HepG2 (cell line): Measurements from ENCODE around the gene SPEM2. TPM values are rescaled to one million over a fixed set of nuclear protein-coding genes. Genes with fewer than 3 reads are reported as not detected.

Experiments
- BHLHE40 ChIP-seq: IDR thresholded peaks from 2 replicates; pipeline ENCODE4 v1.6.1; 2011; ENCODE audit warnings: low read length, improper control_type of control experiment
- BRCA1 ChIP-seq: sonication (generic); formaldehyde crosslinking; IDR thresholded peaks from 2 replicates; pipeline ENCODE4 v1.4.0; 2020; ENCODE audit warnings: missing genetic modification reagents
- KDM5A ChIP-seq: fragments of 200-600 bp; sonication (generic); IDR thresholded peaks from 2 replicates; pipeline ENCODE4 v1.7.0; 2018; ENCODE audit warnings: antibody characterized with exemption, mild to moderate bottlenecking, low read length, borderline replicate concordance
- KDM5B ChIP-seq: sonication (generic); formaldehyde crosslinking; IDR thresholded peaks from 2 replicates; pipeline ENCODE4 v1.4.0; 2020; ENCODE audit warnings: missing genetic modification reagents, mild to moderate bottlenecking, borderline replicate concordance
- MXD4 ChIP-seq: IDR thresholded peaks from 2 replicates; pipeline ENCODE4 v1.6.1; 2016; ENCODE audit warnings: mild to moderate bottlenecking, missing biosample characterization, missing genetic modification reagents
- NCOA5 ChIP-seq: sonication (generic); formaldehyde crosslinking; IDR thresholded peaks from 2 replicates; pipeline ENCODE4 v1.4.0; 2020; ENCODE audit warnings: missing genetic modification reagents
- NR2F6 ChIP-seq, 2 experiments: IDR thresholded peaks; 2 replicates each; pipeline ENCODE4 v1.6.1; 2016; ENCODE audit warnings: antibody characterized with exemption in 1 of 2, mild to moderate bottlenecking in 1 of 2
- PHF20 ChIP-seq: sonication (generic); formaldehyde crosslinking; IDR thresholded peaks from 2 replicates; pipeline ENCODE4 v1.5.0; 2020; ENCODE audit warnings: mild to moderate bottlenecking, missing genetic modification reagents
- SALL2 ChIP-seq: sonication (generic); formaldehyde crosslinking; IDR thresholded peaks from 2 replicates; pipeline ENCODE4 v1.8.1; 2023; ENCODE audit warnings: mild to moderate bottlenecking, missing genetic modification reagents, inconsistent platforms
- SP1 ChIP-seq, 2 experiments: fragments of 450-650 bp in 1 of 2; sonication (generic) in 1 of 2; formaldehyde crosslinking in 1 of 2; IDR thresholded peaks; 2 replicates each; pipeline versions ENCODE4 v1.4.0 to v1.6.1; 2016 to 2020; ENCODE audit warnings: missing genetic modification reagents in 1 of 2
- TCF7L2 ChIP-seq: IDR thresholded peaks from 2 replicates; pipeline ENCODE4 v1.6.1; 2011; ENCODE audit warnings: mild to moderate bottlenecking, low read depth, low read length, moderate library complexity
- TFDP2 ChIP-seq: sonication (generic); formaldehyde crosslinking; IDR thresholded peaks from 2 replicates; pipeline ENCODE4 v1.4.0; 2020; ENCODE audit warnings: missing genetic modification reagents
- TOE1 ChIP-seq: sonication (generic); formaldehyde crosslinking; IDR thresholded peaks from 2 replicates; pipeline ENCODE4 v1.4.0; 2020; ENCODE audit warnings: mild to moderate bottlenecking, missing genetic modification reagents
- XRCC5 ChIP-seq: fragments of 200-400 bp; formaldehyde crosslinking; optimal IDR thresholded peaks from 2 replicates; pipeline ENCODE3; 2017; ENCODE audit warnings: mild to moderate bottlenecking, low read length
- ZNF235 ChIP-seq: sonication (generic); formaldehyde crosslinking; IDR thresholded peaks from 2 replicates; pipeline ENCODE4 v1.8.1; 2023; ENCODE audit warnings: mild to moderate bottlenecking, missing genetic modification reagents, borderline replicate concordance
- ZNF335 ChIP-seq: sonication (generic); formaldehyde crosslinking; IDR thresholded peaks from 2 replicates; pipeline ENCODE4 v1.4.0; 2020; ENCODE audit warnings: missing genetic modification reagents
- ZNF564 ChIP-seq: sonication (generic); formaldehyde crosslinking; IDR thresholded peaks from 2 replicates; pipeline ENCODE4 v1.8.1; 2023; ENCODE audit warnings: mild to moderate bottlenecking, missing genetic modification reagents
- ZNF616 ChIP-seq: sonication (generic); formaldehyde crosslinking; IDR thresholded peaks from 2 replicates; pipeline ENCODE4 v1.5.0; 2020; ENCODE audit warnings: low read depth, mild to moderate bottlenecking, missing genetic modification reagents
- ZNF703 ChIP-seq: sonication (generic); formaldehyde crosslinking; IDR thresholded peaks from 2 replicates; pipeline ENCODE4 v1.5.1; 2020; ENCODE audit warnings: missing genetic modification reagents, mild to moderate bottlenecking, moderate library complexity, borderline replicate concordance
- polyA plus RNA-seq, 8 experiments: library from polyadenylated mRNA; depleted of rRNA in 3 of 8; stranded (reverse) in 7 of 8; unstranded in 1 of 8; fragments of >200 nt; fragmentation: Illumina TruSeq in 4 of 8; extraction: Trizol in 4 of 8; gene quantifications; 2 replicates each; pipeline versions ENCODE4 v1.2.1 to v1.2.3, GENCODE V29; 2011 to 2016; ENCODE audit warnings: low read depth in 4 of 8, missing spikeins in 1 of 8, mixed read lengths in 1 of 8; ENCODE audit not compliant: insufficient read depth in 1 of 8
- total RNA-seq, 5 experiments: library from RNA; depleted of rRNA; stranded (reverse); fragments of >200 nt; fragmentation: Illumina TruSeq; extraction: Trizol; gene quantifications; 2 replicates each; pipeline ENCODE4 v1.2.3, GENCODE V29; 2016; ENCODE audit warnings: low read depth in 1 of 5
- TF ChIP-seq, protein P1 (sequence below): sonication (generic); formaldehyde crosslinking; IDR thresholded peaks from 2 replicates; pipeline ENCODE4 v1.4.0; 2020; ENCODE audit warnings: missing genetic modification reagents, borderline replicate concordance
- TF ChIP-seq, protein P2 (sequence below): sonication (generic); formaldehyde crosslinking; IDR thresholded peaks from 2 replicates; pipeline ENCODE4 v1.5.0; 2020; ENCODE audit warnings: mild to moderate bottlenecking, missing genetic modification reagents

The SPEM2 gene
- total and polyA plus RNA-seq, 2 of the 13 experiments (the other 11 are each of a cell fraction or from before 2014, with no cell fraction given): not detected

- TF ChIP-seq, protein P1, sequence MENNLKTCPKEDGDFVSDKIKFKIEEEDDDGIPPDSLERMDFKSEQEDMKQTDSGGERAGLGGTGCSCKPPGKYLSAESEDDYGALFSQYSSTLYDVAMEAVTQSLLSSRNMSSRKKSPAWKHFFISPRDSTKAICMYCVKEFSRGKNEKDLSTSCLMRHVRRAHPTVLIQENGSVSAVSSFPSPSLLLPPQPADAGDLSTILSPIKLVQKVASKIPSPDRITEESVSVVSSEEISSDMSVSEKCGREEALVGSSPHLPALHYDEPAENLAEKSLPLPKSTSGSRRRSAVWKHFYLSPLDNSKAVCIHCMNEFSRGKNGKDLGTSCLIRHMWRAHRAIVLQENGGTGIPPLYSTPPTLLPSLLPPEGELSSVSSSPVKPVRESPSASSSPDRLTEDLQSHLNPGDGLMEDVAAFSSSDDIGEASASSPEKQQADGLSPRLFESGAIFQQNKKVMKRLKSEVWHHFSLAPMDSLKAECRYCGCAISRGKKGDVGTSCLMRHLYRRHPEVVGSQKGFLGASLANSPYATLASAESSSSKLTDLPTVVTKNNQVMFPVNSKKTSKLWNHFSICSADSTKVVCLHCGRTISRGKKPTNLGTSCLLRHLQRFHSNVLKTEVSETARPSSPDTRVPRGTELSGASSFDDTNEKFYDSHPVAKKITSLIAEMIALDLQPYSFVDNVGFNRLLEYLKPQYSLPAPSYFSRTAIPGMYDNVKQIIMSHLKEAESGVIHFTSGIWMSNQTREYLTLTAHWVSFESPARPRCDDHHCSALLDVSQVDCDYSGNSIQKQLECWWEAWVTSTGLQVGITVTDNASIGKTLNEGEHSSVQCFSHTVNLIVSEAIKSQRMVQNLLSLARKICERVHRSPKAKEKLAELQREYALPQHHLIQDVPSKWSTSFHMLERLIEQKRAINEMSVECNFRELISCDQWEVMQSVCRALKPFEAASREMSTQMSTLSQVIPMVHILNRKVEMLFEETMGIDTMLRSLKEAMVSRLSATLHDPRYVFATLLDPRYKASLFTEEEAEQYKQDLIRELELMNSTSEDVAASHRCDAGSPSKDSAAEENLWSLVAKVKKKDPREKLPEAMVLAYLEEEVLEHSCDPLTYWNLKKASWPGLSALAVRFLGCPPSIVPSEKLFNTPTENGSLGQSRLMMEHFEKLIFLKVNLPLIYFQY: 0 out of 2 replicates have a peak, but pooled peaks have one; percentile 28
- TF ChIP-seq ZNF335 (CRISPR knock-in tag) (0 out of 2 replicates have a peak, but pooled peaks have one; percentile 23), KDM5B (CRISPR knock-in tag) (peak; percentile 87), ZNF703 (CRISPR knock-in tag) (peak; percentile 64; the same call in 1 of the 2 replicates), SP1 (IDR thresholded peaks at IDR 0.05) (no peak), SP1 (CRISPR knock-in tag; IDR thresholded peaks at IDR 0.05) (peak; percentile 68), ZNF564 (CRISPR knock-in tag) (0 out of 2 replicates have a peak, but pooled peaks have one; percentile 49), BRCA1 (CRISPR knock-in tag) (no peak), NR2F6 (IDR thresholded peaks at IDR 0.05) (peak; percentile 57; the same call in 1 of the 2 replicates), NR2F6 (CRISPR knock-in tag; IDR thresholded peaks at IDR 0.05) (peak; percentile 82), PHF20 (no peak), ZNF616 (CRISPR knock-in tag) (no peak), TCF7L2 (no peak), MXD4 (CRISPR knock-in tag) (0 out of 2 replicates have a peak, but pooled peaks have one; percentile 58), SALL2 (CRISPR knock-in tag) (peak; percentile 47; the same call in 1 of the 2 replicates), TFDP2 (CRISPR knock-in tag) (peak; percentile 50; the same call in 1 of the 2 replicates), XRCC5 (peak; percentile 71), NCOA5 (no peak), BHLHE40 (no peak), KDM5A (peak; percentile 32; the same call in 1 of the 2 replicates), TOE1 (CRISPR knock-in tag) (no peak), ZNF235 (CRISPR knock-in tag) (0 out of 2 replicates have a peak, but pooled peaks have one; percentile 53)
- TF ChIP-seq, protein P2, sequence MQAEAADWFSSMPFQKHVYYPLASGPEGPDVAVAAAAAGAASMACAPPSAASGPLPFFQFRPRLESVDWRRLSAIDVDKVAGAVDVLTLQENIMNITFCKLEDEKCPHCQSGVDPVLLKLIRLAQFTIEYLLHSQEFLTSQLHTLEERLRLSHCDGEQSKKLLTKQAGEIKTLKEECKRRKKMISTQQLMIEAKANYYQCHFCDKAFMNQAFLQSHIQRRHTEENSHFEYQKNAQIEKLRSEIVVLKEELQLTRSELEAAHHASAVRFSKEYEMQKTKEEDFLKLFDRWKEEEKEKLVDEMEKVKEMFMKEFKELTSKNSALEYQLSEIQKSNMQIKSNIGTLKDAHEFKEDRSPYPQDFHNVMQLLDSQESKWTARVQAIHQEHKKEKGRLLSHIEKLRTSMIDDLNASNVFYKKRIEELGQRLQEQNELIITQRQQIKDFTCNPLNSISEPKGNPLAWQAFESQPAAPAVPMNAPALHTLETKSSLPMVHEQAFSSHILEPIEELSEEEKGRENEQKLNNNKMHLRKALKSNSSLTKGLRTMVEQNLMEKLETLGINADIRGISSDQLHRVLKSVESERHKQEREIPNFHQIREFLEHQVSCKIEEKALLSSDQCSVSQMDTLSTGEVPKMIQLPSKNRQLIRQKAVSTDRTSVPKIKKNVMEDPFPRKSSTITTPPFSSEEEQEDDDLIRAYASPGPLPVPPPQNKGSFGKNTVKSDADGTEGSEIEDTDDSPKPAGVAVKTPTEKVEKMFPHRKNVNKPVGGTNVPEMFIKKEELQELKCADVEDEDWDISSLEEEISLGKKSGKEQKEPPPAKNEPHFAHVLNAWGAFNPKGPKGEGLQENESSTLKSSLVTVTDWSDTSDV (CRISPR knock-in tag): peak; percentile 49; the same call in 1 of the 2 replicates
Measured at GRCh38 chr17:7444682-7445618, 19.5 kb downstream of the SPEM2 start, which contains the start of gene CHRNB1 (continued).
